ENCODE measurements around the gene CEMIP.

DNA sequence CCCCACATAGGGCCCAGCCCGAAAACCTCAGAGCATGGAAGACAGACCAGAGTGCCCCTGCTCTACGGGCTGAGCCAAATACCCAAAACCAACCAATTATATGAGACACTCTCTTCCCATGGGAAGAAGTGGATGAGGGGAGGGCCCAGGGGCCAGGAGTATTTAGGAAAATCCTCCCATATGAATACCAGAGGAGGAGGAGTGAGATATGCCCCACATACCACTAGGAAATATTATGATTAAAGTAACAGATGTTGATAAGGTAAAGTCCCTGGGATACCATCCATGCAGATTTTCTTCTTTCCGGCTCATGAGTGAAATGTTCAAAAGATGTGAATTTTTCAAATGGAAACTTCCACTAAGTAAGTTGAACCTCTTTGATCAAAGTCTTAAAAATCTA lies 160.0 kb downstream of the CEMIP start:
- TF ChIP-seq RCOR1 (IDR thresholded peaks at IDR 0.05; ENCODE audit: low read length): no peak
- no peak for TF ChIP-seq ELF1 (IDR thresholded peaks at IDR 0.05)
- TF ChIP-seq NFIC (IDR thresholded peaks at IDR 0.05; ENCODE audit: borderline replicate concordance): no peak
- TF ChIP-seq RAD21 (IDR thresholded peaks at IDR 0.05; ENCODE audit: low read length): no peak
